K562 (cell line): ENCODE measurements around the gene TMEM95. TPM values are rescaled to one million over a fixed set of nuclear protein-coding genes. Genes with fewer than 3 reads are reported as not detected.

Experiments
- ATAC-seq: fragments of 200-7000 bp; cut with Tn5 transposase; 3 replicates; pipeline ENCODE4 v1.9.1; 2020; ENCODE audit warnings: moderate library complexity
- BruUV-seq: library from RNA; stranded (reverse); fragments of 400-500 nt; replicated peaks from 2 replicates; lab custom pipeline; 2021; lab: Mats Ljungman, UMichigan
- CTCF ChIA-PET: fragments of 300-600 bp; formaldehyde crosslinking; extraction: SDS; loops from one replicate; lab custom pipeline; 2021; ENCODE audit warnings: low intra/inter-chr PET ratio; lab: Yijun Ruan, JAX
- POLR2A ChIA-PET: fragments of 300-600, 350-650 bp; sonication (Branson Sonifier 250); formaldehyde crosslinking; extraction: SDS; loops from one replicate; lab custom pipeline; 2021; ENCODE audit warnings: antibody characterized with exemption, inconsistent platforms; lab: Yijun Ruan, JAX
- DNase-seq, 4 experiments: peaks; one replicate each; pipeline versions ENCODE4 v3.0.0 to v3.0.0-alpha.2; 2011 to 2018; ENCODE audit warnings: low spot score in 3 of 4, mixed read lengths in 3 of 4; ENCODE audit errors: extremely low read depth in 1 of 4
- FAIRE-seq: peaks from 2 replicates; lab custom pipeline; 2011; peaks lifted over from hg19 to GRCh38; lab: Jason Lieb, UNC
- H2AFZ ChIP-seq: 2 replicates; pipeline ENCODE4 v1.6.0; 2011; ENCODE audit warnings: low read depth, low read length, control low read depth, inconsistent platforms
- H3K27ac ChIP-seq: fragments of 200-600 bp; 3 replicates; pipeline ENCODE4 v1.8.0; 2011; ENCODE audit warnings: low read depth, mild to moderate bottlenecking, control low read depth, inconsistent platforms, low read length, moderate library complexity, mixed read lengths; ENCODE audit errors: extremely low read depth
- H3K27me3 ChIP-seq, 2 experiments: fragments of 300-600 bp in 1 of 2; 2 replicates in 1 of 2; 3 replicates in 1 of 2; pipeline versions ENCODE4 v1.6.0 to v1.8.0; 2011; ENCODE audit warnings: inconsistent platforms in 2 of 2, low read length in 2 of 2, mild to moderate bottlenecking in 1 of 2, mixed read lengths in 1 of 2, moderate library complexity in 1 of 2; ENCODE audit not compliant: control insufficient read depth in 2 of 2, insufficient read depth in 2 of 2
- H3K36me3 ChIP-seq: fragments of 300-600 bp; 3 replicates; pipeline ENCODE4 v1.8.0; 2011; ENCODE audit warnings: mild to moderate bottlenecking, low read length, inconsistent platforms; ENCODE audit not compliant: control insufficient read depth, insufficient read depth
- H3K4me1 ChIP-seq, 2 experiments: fragments of 200-600 bp in 1 of 2; replicated peaks in 1 of 2; 2 replicates in 1 of 2; 3 replicates in 1 of 2; pipeline versions ENCODE4 v1.5.1 to v1.8.0; 2011; ENCODE audit warnings: inconsistent platforms in 2 of 2, low read length in 2 of 2, mild to moderate bottlenecking in 1 of 2, mixed read lengths in 1 of 2, moderate library complexity in 1 of 2; ENCODE audit not compliant: control insufficient read depth in 2 of 2, insufficient read depth in 2 of 2
- H3K4me2 ChIP-seq: 2 replicates; pipeline ENCODE4 v1.6.1; 2011; ENCODE audit warnings: low read length, control low read depth, inconsistent platforms, mixed read lengths; ENCODE audit not compliant: insufficient read depth
- H3K4me3 ChIP-seq: fragments of 200-600 bp; sonication (generic), shearing (Covaris generic); 2 replicates; pipeline ENCODE4 v1.5.1; 2016; ENCODE audit warnings: control low read depth, inconsistent platforms
- H3K79me2 ChIP-seq: fragments of 200-600 bp; 3 replicates; pipeline ENCODE4 v1.8.0; 2011; ENCODE audit warnings: low read length, inconsistent platforms; ENCODE audit not compliant: control insufficient read depth, insufficient read depth
- H3K9ac ChIP-seq, 2 experiments: 2 replicates each; pipeline versions ENCODE4 v1.6.0 to v1.6.1; 2011; ENCODE audit warnings: low read depth in 2 of 2, low read length in 2 of 2, control low read depth in 1 of 2, inconsistent platforms in 1 of 2, mild to moderate bottlenecking in 1 of 2, mixed read lengths in 1 of 2; ENCODE audit not compliant: insufficient read depth in 1 of 2
- H3K9me1 ChIP-seq: one replicate; pipeline ENCODE4 v1.6.0; 2011; ENCODE audit warnings: inconsistent platforms, mild to moderate bottlenecking, low read length, moderate library complexity; ENCODE audit not compliant: control insufficient read depth, insufficient read depth
- H3K9me3 ChIP-seq: replicated peaks from 2 replicates; pipeline ENCODE4 v1.5.1; 2011; ENCODE audit warnings: low read depth, low read length, inconsistent platforms; ENCODE audit not compliant: control insufficient read depth, insufficient read depth
- H4K20me1 ChIP-seq: replicated peaks from 2 replicates; pipeline ENCODE4 v1.6.1; 2011; ENCODE audit warnings: low read length, inconsistent platforms, mixed read lengths; ENCODE audit not compliant: control insufficient read depth, insufficient read depth
- ELF1 ChIP-seq: fragments of 200-800 bp; sonication (Bioruptor generic); IDR thresholded peaks from 2 replicates; pipeline ENCODE4 v1.6.1; 2016; ENCODE audit warnings: missing genetic modification characterization, missing compliant biosample characterization
- GABPB1 ChIP-seq: sonication (generic); formaldehyde crosslinking; IDR thresholded peaks from 2 replicates; pipeline ENCODE4 v1.8.0; 2022; ENCODE audit warnings: mild to moderate bottlenecking, missing genetic modification reagents
- HDGF ChIP-seq: fragments of 450-650 bp; IDR thresholded peaks from 2 replicates; pipeline ENCODE4 v1.6.1; 2016
- L3MBTL2 ChIP-seq: fragments of 450-650 bp; IDR thresholded peaks from 2 replicates; pipeline ENCODE4 v1.6.1; 2016; ENCODE audit warnings: mild to moderate bottlenecking, moderate library complexity
- PHF20 ChIP-seq: fragments of 450-650 bp; IDR thresholded peaks from 2 replicates; pipeline ENCODE4 v1.6.1; 2018; ENCODE audit not compliant: partially characterized antibody
- POLR2G ChIP-seq: fragments of 200-400 bp; formaldehyde crosslinking; IDR thresholded peaks from 2 replicates; pipeline ENCODE4 v1.6.1; 2017; ENCODE audit warnings: low read depth, mild to moderate bottlenecking, antibody characterized with exemption, low read length, moderate library complexity
- SIN3A ChIP-seq, 2 experiments: fragments of 150-350 bp in 1 of 2; IDR thresholded peaks; 2 replicates each; pipeline ENCODE4 v1.6.1; 2011 to 2016; ENCODE audit warnings: borderline replicate concordance in 2 of 2, low read depth in 2 of 2, low read length in 2 of 2, mild to moderate bottlenecking in 2 of 2, moderate library complexity in 2 of 2; ENCODE audit not compliant: control insufficient read depth in 1 of 2
- SIN3B ChIP-seq: fragments of 450-650 bp; IDR thresholded peaks from 2 replicates; pipeline ENCODE4 v1.6.1; 2017; ENCODE audit warnings: low read depth, mild to moderate bottlenecking, moderate library complexity
- SMAD2 ChIP-seq: fragments of 150-350 bp; IDR thresholded peaks from 2 replicates; pipeline ENCODE4 v1.6.1; 2014; ENCODE audit warnings: low read depth, mild to moderate bottlenecking, low read length
- SMAD3 ChIP-seq: fragments of 450-650 bp; formaldehyde crosslinking; conservative IDR thresholded peaks from 2 replicates; pipeline ENCODE4 v1.4.0; 2020; ENCODE audit warnings: mild to moderate bottlenecking
- SPI1 ChIP-seq: IDR thresholded peaks from 2 replicates; pipeline ENCODE4 v1.6.1; 2011; ENCODE audit warnings: low read depth, low read length, control low read depth, borderline replicate concordance
- SUPT5H ChIP-seq: fragments of 450-650 bp; IDR thresholded peaks from 2 replicates; pipeline ENCODE4 v1.6.1; 2016
- TBP ChIP-seq: optimal IDR thresholded peaks from 2 replicates; pipeline ENCODE3; 2011; ENCODE audit warnings: low read depth, low read length, improper control_type of control experiment
- ZNF41 ChIP-seq: fragments of 250-450 bp; sonication (Bioruptor Pico); conservative IDR thresholded peaks from 2 replicates; pipeline ENCODE4 v1.4.0; 2020; ENCODE audit warnings: mild to moderate bottlenecking
- WGBS: fragments of 100-300 bp; shearing (Covaris generic); methylation state at CpG from one replicate; pipeline ENCODE4 v1.1.6; 2016; ENCODE audit warnings: low coverage, mixed read lengths; ENCODE audit not compliant: insufficient coverage; ENCODE audit errors: missing lambda C conversion rate; 5-methylcytosine and 5-hydroxymethylcytosine counted together
- in situ Hi-C: fragments of 300-500 bp; cut with MboI; formaldehyde crosslinking; loops from 4 replicates; pipeline ENCODE4 v1.15.0; 2018; ENCODE audit warnings: inconsistent platforms, mixed read lengths
- intact Hi-C: fragments of 100-400 bp; cut with micrococcal nuclease; formaldehyde crosslinking; loops from 2 replicates; pipeline ENCODE4 v1.14.2; 2022
- polyA plus RNA-seq, 8 experiments: library from polyadenylated mRNA; depleted of rRNA in 4 of 8; stranded (reverse) in 5 of 8; unstranded in 3 of 8; fragments of >200 nt; fragmentation: Nextera tagmentation in 2 of 8; fragmentation: Illumina TruSeq in 1 of 8; extraction: Ambion mirVana in 2 of 8; extraction: Trizol in 1 of 8; gene quantifications; 2 replicates each; pipeline versions ENCODE4 v1.2.1 to v1.2.3, GENCODE V29; 2011 to 2014; ENCODE audit warnings: inconsistent platforms in 1 of 8, missing spikeins in 1 of 8
- total RNA-seq, 7 experiments: library from RNA; depleted of rRNA in 6 of 7; stranded (reverse); fragments of >200 nt in 6 of 7; fragmentation: Illumina TruSeq in 2 of 7; extraction: Trizol in 2 of 7; gene quantifications; 2 replicates each; pipeline versions ENCODE4 v1.2.1 to v1.2.3, GENCODE V29; 2011 to 2021; ENCODE audit warnings: low replicate concordance in 1 of 7
- TF ChIP-seq, protein P1 (sequence below): sonication (generic); formaldehyde crosslinking; IDR thresholded peaks from 2 replicates; pipeline ENCODE4 v1.8.0; 2022; ENCODE audit warnings: mild to moderate bottlenecking, missing genetic modification reagents
- TF ChIP-seq, protein P2 (sequence below): sonication (generic); formaldehyde crosslinking; IDR thresholded peaks from 2 replicates; pipeline ENCODE4 v1.8.0; 2022; ENCODE audit warnings: missing genetic modification reagents, mild to moderate bottlenecking, moderate library complexity, borderline replicate concordance

TMEM95 gene
- total and polyA plus RNA-seq, 9 of the 15 experiments (the other 6 are each of a cell fraction or from before 2014, with no cell fraction given) = not detected

DNA sequence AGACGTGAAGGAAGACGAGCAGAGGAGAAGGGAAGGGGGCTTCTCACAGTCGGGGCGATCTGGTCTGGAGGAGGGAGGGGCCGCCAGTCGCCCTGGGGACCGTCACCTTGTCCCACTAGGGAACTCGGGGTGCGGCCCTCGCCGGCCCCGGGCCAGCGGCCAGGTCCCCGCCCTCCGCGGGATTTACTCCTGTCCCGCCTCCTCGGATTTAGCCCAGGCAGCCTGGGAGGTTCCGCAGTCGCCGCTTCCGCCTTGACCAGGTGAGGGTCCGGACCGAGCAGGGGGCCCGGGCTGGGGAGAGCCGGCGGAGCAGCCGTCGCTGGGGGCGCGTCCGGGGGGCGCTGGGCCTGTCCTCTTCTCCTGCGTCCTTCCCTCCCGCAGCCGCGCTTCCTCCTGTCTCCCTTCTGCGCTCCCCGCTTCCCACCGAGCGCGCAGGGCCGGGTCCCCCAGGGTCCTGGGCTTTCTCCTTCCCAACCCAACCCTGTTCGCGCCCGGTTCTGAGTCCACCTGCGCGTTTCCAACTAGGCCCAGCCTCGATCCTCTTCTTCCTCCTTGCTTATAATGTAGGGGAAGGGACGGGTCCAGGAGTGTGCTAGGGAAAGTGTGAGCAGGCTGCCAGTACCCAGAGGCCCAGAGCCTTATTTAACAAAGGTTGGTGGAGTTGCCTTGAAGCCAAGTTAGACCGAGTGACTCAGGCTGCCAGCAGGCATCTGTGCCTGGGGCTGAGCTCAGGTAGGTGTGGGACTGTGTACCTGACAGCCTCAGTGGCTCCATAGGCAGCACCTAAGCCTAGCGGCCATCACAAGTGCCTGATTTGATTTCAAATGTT, 26.1 kb downstream of the TMEM95 start, which contains the start of gene TNK1:
Gene TNK1, plus strand, starts transcription at position 235 of the 829 bp plus-strand sequence. CDS start 1,838 bp downstream, outside the sequence.
- Histone ChIP-seq H3K27me3 (no peaks in the 10 kb centered on the region), H3K36me3 (no peaks in the 10 kb centered on the region), H2AFZ (peak within 1 kb of the TSS; percentile 93), H3K4me3 (peak within 1 kb of the TSS; percentile 52), H3K27ac (no peak within 1 kb of the TSS), H3K4me1 (peaks cover 8 to 18% of the 10 kb centered on the region in 2 experiments; a peak in 4 of 5 replicates), H3K9ac (peak within 1 kb of the TSS; percentile 60 to 90; a peak in 3 of 4 replicates), H3K9me1 (no peaks in the 10 kb centered on the region), H4K20me1 (no peaks in the 10 kb centered on the region), H3K4me2 (peak within 1 kb of the TSS; percentile 68), H3K9me3 (peaks cover 2% of the 10 kb centered on the region; the same call in 1 of the 2 replicates), H3K79me2 (no peaks in the 10 kb centered on the region; the same call in 2 of the 3 replicates)
- DNase-seq (peak; percentile 62 to 82 (median 76)), ATAC-seq (peak; percentile 91), FAIRE-seq (no peak)
- in situ Hi-C loops (no loop called here), intact Hi-C loops (no loop called here)
- WGBS = 9% methylated on average over 19 of the region's 52 CpGs
- POLR2A ChIA-PET = interaction anchor here (0.5 to 0.9 kb wide), 4 partner anchors 13 to 104 kb away, joined by 3 to 4 read pairs (median 4); no protein-coding TSS in a partner anchor
- TSS peak; percentile 65 for BruUV-seq
- CTCF ChIA-PET = no interaction called here
- TF ChIP-seq SMAD3 (CRISPR knock-in tag) (no peak), SUPT5H (peak; percentile 36; the same call in 1 of the 2 replicates), ELF1 (tag) (peak; percentile 42; the same call in 1 of the 2 replicates), POLR2G (peak; percentile 84), GABPB1 (CRISPR knock-in tag) (0 out of 2 replicates have a peak, but pooled peaks have one; percentile 20), ZNF41 (CRISPR knock-in tag) (no peak), SMAD2 (no peak), HDGF (no peak), PHF20 (peak; percentile 46), L3MBTL2 (peak; percentile 41; the same call in 1 of the 2 replicates), SIN3A (IDR thresholded peaks at IDR 0.05; ENCODE audit: borderline replicate concordance in 2 of 2, control insufficient read depth in 1 of 2, low read depth in 2 of 2, low read length in 2 of 2) (no peak), SIN3B (no peak), TBP (peak; percentile 54), SPI1 (0 out of 2 replicates have a peak, but pooled peaks have one; percentile 0)
- TF ChIP-seq, protein P1, sequence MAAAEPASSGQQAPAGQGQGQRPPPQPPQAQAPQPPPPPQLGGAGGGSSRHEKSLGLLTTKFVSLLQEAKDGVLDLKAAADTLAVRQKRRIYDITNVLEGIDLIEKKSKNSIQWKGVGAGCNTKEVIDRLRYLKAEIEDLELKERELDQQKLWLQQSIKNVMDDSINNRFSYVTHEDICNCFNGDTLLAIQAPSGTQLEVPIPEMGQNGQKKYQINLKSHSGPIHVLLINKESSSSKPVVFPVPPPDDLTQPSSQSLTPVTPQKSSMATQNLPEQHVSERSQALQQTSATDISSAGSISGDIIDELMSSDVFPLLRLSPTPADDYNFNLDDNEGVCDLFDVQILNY (CRISPR knock-in tag) = no peak
- TF ChIP-seq, protein P2, sequence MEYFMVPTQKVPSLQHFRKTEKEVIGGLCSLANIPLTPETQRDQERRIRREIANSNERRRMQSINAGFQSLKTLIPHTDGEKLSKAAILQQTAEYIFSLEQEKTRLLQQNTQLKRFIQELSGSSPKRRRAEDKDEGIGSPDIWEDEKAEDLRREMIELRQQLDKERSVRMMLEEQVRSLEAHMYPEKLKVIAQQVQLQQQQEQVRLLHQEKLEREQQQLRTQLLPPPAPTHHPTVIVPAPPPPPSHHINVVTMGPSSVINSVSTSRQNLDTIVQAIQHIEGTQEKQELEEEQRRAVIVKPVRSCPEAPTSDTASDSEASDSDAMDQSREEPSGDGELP (CRISPR knock-in tag) = 0 out of 2 replicates have a peak, but pooled peaks have one; percentile 26
